NCI-H82 treated with DMSO at 0.1 percent for 48 hours (cell line): Measurements from ENCODE around the gene VILL.

Experiments used
- DNase-seq: peaks from one replicate; lab custom pipeline; 2025; ENCODE audit not compliant: unreplicated experiment; lab: John Stamatoyannopoulos, UW

Gene VILL

GRCh38 chr3:38016410-38016809 is 25.8 kb downstream of the VILL start:
- DNase-seq: no peak

- DNase-seq: no peak
These were observed 26.4 kb downstream of the VILL start for GRCh38 chr3:38016847-38017444.

- DNase-seq: no peak
These were observed 27.1 kb downstream of the VILL start for GRCh38 chr3:38017445-38018295.

GRCh38 chr3:38018296-38019266 is 28.0 kb downstream of the VILL start:
- no peak for DNase-seq

- DNase-seq: no peak
These were observed 29.2 kb downstream of the VILL start for GRCh38 chr3:38019658-38020341.

- no peak for DNase-seq
These were observed 29.7 kb downstream of the VILL start for GRCh38 chr3:38020342-38020726.

- no peak for DNase-seq
These were observed 30.6 kb downstream of the VILL start for GRCh38 chr3:38021196-38021595.

GRCh38 chr3:38022301-38022700 is 31.7 kb downstream of the VILL start:
- DNase-seq: no peak

- DNase-seq: no peak
These were observed 32.5 kb downstream of the VILL start for GRCh38 chr3:38022896-38023709.

GRCh38 chr3:38026856-38027255 is 36.3 kb downstream of the VILL start:
- no peak for DNase-seq

GRCh38 chr3:38027466-38028465 is 37.2 kb downstream of the VILL start:
- DNase-seq: no peak

- no peak for DNase-seq
These were observed 38.2 kb downstream of the VILL start for GRCh38 chr3:38028621-38029361.

- no peak for DNase-seq
These were observed 39.0 kb downstream of the VILL start, which contains the start of gene PLCD1 for GRCh38 chr3:38029400-38030125. Gene PLCD1, minus strand, starts transcription at chr3:38029642. Its CDS starts 103 bp downstream, at chr3:38029539.

- DNase-seq: no peak
These were observed 39.8 kb downstream of the VILL start for GRCh38 chr3:38030126-38031021.

- DNase-seq: no peak
These were observed 40.7 kb downstream of the VILL start for GRCh38 chr3:38031022-38031994.
